HCT116 (cell line): ENCODE results near the gene LZTR1. TPM values are rescaled to one million over a fixed set of nuclear protein-coding genes. Genes with fewer than 3 reads are reported as not detected.

ENCODE experiments used
- ATAC-seq: fragments of 200-7000 bp; cut with Tn5 transposase; 2 replicates; pipeline ENCODE4 v1.9.1; 2020; ENCODE audit warnings: mild to moderate bottlenecking, moderate library complexity
- BruUV-seq: library from RNA; stranded (reverse); fragments of 400-500 nt; replicated peaks from 2 replicates; lab custom pipeline; 2021; lab: Mats Ljungman, UMichigan
- CTCF ChIA-PET: fragments of 300-600 bp; sonication (Branson Sonifier 250); formaldehyde crosslinking; loops from one replicate; lab custom pipeline; 2021; ENCODE audit warnings: antibody characterized with exemption; lab: Charles Lee
- POLR2A ChIA-PET: fragments of 300-600, 350-600 bp; sonication (Branson Sonifier 250); formaldehyde crosslinking; loops from one replicate; lab custom pipeline; 2021; ENCODE audit warnings: antibody characterized with exemption; lab: Charles Lee
- RAD21 ChIA-PET, 2 experiments: fragments of 300-600 bp; sonication (Branson Sonifier 250); formaldehyde crosslinking; loops; one replicate each; lab custom pipeline; 2023; ENCODE audit warnings: low total read pairs in 2 of 2; ENCODE audit not compliant: uncharacterized antibody in 2 of 2, unreplicated experiment in 2 of 2, low non-redundant PET in 1 of 2; lab: Charles Lee
- DNase-seq: peaks from one replicate; pipeline ENCODE4 v3.0.0-alpha.2; 2010; ENCODE audit warnings: low read depth, low spot score
- H2AFZ ChIP-seq: fragments of 200-600 bp; shearing (Covaris generic), sonication (generic); 2 replicates; pipeline ENCODE4 v1.6.1; 2017; ENCODE audit warnings: low read depth, mixed run types, mixed read lengths, antibody characterized with exemption, low read length; ENCODE audit not compliant: poor library complexity, severe bottlenecking
- H3K27ac ChIP-seq: 2 replicates; pipeline ENCODE4 v1.5.1; 2012; ENCODE audit warnings: low read depth, low read length
- H3K27me3 ChIP-seq: fragments of 200-600 bp; sonication (generic); 2 replicates; pipeline ENCODE4 v1.6.1; 2016; ENCODE audit warnings: mixed run types, low read length, mixed read lengths; ENCODE audit not compliant: insufficient read depth
- H3K36me3 ChIP-seq, 2 experiments: fragments of 200-500 bp in 1 of 2; fragments of 200-600 bp in 1 of 2; sonication (Bioruptor generic) in 1 of 2; sonication (generic) in 1 of 2; 2 replicates each; pipeline versions ENCODE4 v1.5.1 to v1.6.1; 2014 to 2016; ENCODE audit warnings: low read length in 2 of 2, inconsistent platforms in 1 of 2, mixed read lengths in 1 of 2, mixed run types in 1 of 2; ENCODE audit not compliant: insufficient read depth in 2 of 2, control insufficient read depth in 1 of 2
- H3K4me1 ChIP-seq, 2 experiments: fragments of 200-600 bp in 1 of 2; sonication (generic) in 1 of 2; 2 replicates each; pipeline versions ENCODE4 v1.5.1 to v1.6.1; 2012 to 2017; ENCODE audit warnings: low read length in 2 of 2, inconsistent platforms in 1 of 2, mild to moderate bottlenecking in 1 of 2, mixed read lengths in 1 of 2, mixed run types in 1 of 2, moderate library complexity in 1 of 2; ENCODE audit not compliant: insufficient read depth in 2 of 2, control insufficient read depth in 1 of 2
- H3K4me2 ChIP-seq: fragments of 200-600 bp; sonication (generic); 2 replicates; pipeline ENCODE4 v1.6.1; 2017; ENCODE audit warnings: mixed run types, low read length, mixed read lengths
- H3K4me3 ChIP-seq, 2 experiments: fragments of 200-600 bp in 1 of 2; sonication (generic) in 1 of 2; replicated peaks in 1 of 2; 2 replicates each; pipeline ENCODE4 v1.5.1; 2011 to 2016; ENCODE audit warnings: low read length in 2 of 2, control low read depth in 1 of 2, low read depth in 1 of 2, mild to moderate bottlenecking in 1 of 2, mixed read lengths in 1 of 2, mixed run types in 1 of 2
- H3K79me2 ChIP-seq: fragments of 200-600 bp; sonication (generic); 2 replicates; pipeline ENCODE4 v1.6.1; 2017; ENCODE audit warnings: mild to moderate bottlenecking, mixed run types, low read length, moderate library complexity, mixed read lengths; ENCODE audit not compliant: insufficient read depth
- H3K9ac ChIP-seq: fragments of 200-600 bp; sonication (generic); 2 replicates; pipeline ENCODE4 v1.6.1; 2016; ENCODE audit warnings: low read length, mixed read lengths
- H3K9me2 ChIP-seq: fragments of 200-600 bp; sonication (generic), shearing (Covaris generic); 2 replicates; pipeline ENCODE4 v1.6.1; 2017; ENCODE audit warnings: mixed run types, mild to moderate bottlenecking, moderate library complexity; ENCODE audit not compliant: insufficient read depth
- H3K9me3 ChIP-seq, 2 experiments: fragments of 200-500 bp in 1 of 2; fragments of 200-600 bp in 1 of 2; sonication (Bioruptor generic) in 1 of 2; sonication (generic) in 1 of 2; 2 replicates each; pipeline ENCODE4 v1.6.1; 2014 to 2017; ENCODE audit warnings: low read length in 2 of 2, mixed read lengths in 2 of 2, inconsistent platforms in 1 of 2, low read depth in 1 of 2, mild to moderate bottlenecking in 1 of 2, mixed run types in 1 of 2, moderate library complexity in 1 of 2; ENCODE audit not compliant: control insufficient read depth in 1 of 2, insufficient read depth in 1 of 2
- H4K20me1 ChIP-seq: fragments of 200-600 bp; sonication (generic), shearing (Covaris generic); 2 replicates; pipeline ENCODE4 v1.6.1; 2017; ENCODE audit warnings: mixed run types, mild to moderate bottlenecking, moderate library complexity; ENCODE audit not compliant: insufficient read depth
- CEBPB ChIP-seq: IDR thresholded peaks from 2 replicates; pipeline ENCODE4 v1.6.1; 2012; ENCODE audit warnings: low read depth
- ELF1 ChIP-seq: IDR thresholded peaks from 2 replicates; pipeline ENCODE4 v1.6.1; 2012; ENCODE audit warnings: low read depth, borderline replicate concordance
- POLR2A ChIP-seq: IDR thresholded peaks from 2 replicates; pipeline ENCODE4 v1.7.0; 2011; ENCODE audit warnings: borderline replicate concordance; ENCODE audit not compliant: insufficient read depth, insufficient read length; ENCODE audit errors: extremely low read depth
- REST ChIP-seq: IDR thresholded peaks from 2 replicates; pipeline ENCODE4 v1.6.1; 2012; ENCODE audit warnings: low read depth
- SIN3A ChIP-seq: IDR thresholded peaks from 2 replicates; pipeline ENCODE4 v1.6.1; 2012; ENCODE audit warnings: low read depth
- SP1 ChIP-seq: IDR thresholded peaks from 2 replicates; pipeline ENCODE4 v1.6.1; 2012; ENCODE audit warnings: low read depth
- ZFX ChIP-seq: fragments of 450-650 bp; IDR thresholded peaks from 2 replicates; pipeline ENCODE4 v1.6.1; 2017
- intact Hi-C: fragments of 100-400 bp; cut with micrococcal nuclease; formaldehyde crosslinking; loops from 2 replicates; pipeline ENCODE4 v1.10.0; 2022
- total RNA-seq: library from RNA; stranded (reverse); gene quantifications from one replicate; pipeline ENCODE4 v1.2.1, GENCODE V29; 2021; ENCODE audit not compliant: unreplicated experiment
- TF ChIP-seq, protein P1 (sequence below): IDR thresholded peaks from 2 replicates; pipeline ENCODE4 v1.6.1; 2012

The LZTR1 gene
- total RNA-seq, 1 experiment from 2014 or later = 56.5 TPM

DNA sequence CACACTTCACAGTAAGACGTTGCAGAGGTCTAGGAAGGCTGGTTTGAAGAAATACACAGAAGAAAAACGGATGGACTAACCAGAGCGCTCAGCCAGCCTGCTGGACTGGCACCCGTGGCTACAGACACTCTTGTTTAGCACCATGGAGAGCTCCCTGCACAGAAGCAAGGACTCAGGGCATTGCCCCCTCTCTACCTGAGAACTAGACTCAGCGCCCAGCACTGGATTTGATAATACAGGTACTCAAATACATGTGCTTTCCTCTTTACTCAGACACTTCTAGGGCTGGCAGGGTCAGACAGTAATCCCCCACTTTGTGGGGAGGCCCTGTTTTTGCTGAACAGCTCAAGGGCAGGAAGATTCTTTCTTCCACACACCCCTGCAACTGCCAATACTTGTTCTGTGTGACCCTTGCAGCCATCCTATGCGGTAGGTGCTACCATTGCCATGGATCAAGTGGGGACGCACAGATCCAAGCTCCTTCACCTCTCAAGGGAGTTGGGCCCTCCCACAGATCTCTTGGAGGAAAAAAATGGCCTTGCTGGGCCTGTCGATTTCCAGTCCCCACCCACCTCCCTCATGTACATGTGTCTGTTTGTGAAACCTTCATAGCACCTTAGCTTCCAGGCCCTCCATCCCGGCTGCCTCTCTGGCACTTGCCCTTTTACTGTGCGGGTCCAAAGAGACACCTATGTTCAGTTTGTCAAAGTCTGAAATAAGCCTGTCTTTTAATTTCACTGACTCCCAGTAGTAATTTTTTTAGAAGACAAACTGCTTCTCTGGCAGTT, 27.7 kb downstream of the LZTR1 start:
- no peaks in the 10 kb centered on the region for H4K20me1 ChIP-seq
- ATAC-seq (no peak), DNase-seq (no peak)
- intact Hi-C loops = no loop called here
- CTCF ChIA-PET = no interaction called here
- H3K27ac ChIP-seq = no peak overlapping the region
- no peaks in the 10 kb centered on the region for H3K9me2 ChIP-seq
- H3K9ac ChIP-seq = no peak overlapping the region
- H3K4me1 ChIP-seq = peaks cover 12 to 16% of the 10 kb centered on the region in 2 experiments
- no peak overlapping the region for H3K4me3 ChIP-seq
- POLR2A ChIA-PET = no interaction called here
- TF ChIP-seq REST (peak; percentile 86), POLR2A (no peak), CEBPB (no peak), ZFX (no peak), SIN3A (no peak), SP1 (no peak), ELF1 (no peak)
- TF ChIP-seq, protein P1, sequence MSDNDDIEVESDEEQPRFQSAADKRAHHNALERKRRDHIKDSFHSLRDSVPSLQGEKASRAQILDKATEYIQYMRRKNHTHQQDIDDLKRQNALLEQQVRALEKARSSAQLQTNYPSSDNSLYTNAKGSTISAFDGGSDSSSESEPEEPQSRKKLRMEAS = no peak
- H3K79me2 ChIP-seq = no peaks in the 10 kb centered on the region
- RAD21 ChIA-PET = no interaction called here
- no peaks in the 10 kb centered on the region for H3K36me3 ChIP-seq
- H3K27me3 ChIP-seq = no peaks in the 10 kb centered on the region
- BruUV-seq = no TSS peak
- no peaks in the 10 kb centered on the region for H3K9me3 ChIP-seq
- H2AFZ ChIP-seq = no peak overlapping the region
- H3K4me2 ChIP-seq = no peak overlapping the region
